ENCODE data around the gene LMTK3. TPM values are rescaled to one million over a fixed set of nuclear protein-coding genes. Genes with fewer than 3 reads are reported as not detected.

LMTK3 gene
- polyA plus RNA-seq, 1 experiment, result 0.25 TPM

DNA sequence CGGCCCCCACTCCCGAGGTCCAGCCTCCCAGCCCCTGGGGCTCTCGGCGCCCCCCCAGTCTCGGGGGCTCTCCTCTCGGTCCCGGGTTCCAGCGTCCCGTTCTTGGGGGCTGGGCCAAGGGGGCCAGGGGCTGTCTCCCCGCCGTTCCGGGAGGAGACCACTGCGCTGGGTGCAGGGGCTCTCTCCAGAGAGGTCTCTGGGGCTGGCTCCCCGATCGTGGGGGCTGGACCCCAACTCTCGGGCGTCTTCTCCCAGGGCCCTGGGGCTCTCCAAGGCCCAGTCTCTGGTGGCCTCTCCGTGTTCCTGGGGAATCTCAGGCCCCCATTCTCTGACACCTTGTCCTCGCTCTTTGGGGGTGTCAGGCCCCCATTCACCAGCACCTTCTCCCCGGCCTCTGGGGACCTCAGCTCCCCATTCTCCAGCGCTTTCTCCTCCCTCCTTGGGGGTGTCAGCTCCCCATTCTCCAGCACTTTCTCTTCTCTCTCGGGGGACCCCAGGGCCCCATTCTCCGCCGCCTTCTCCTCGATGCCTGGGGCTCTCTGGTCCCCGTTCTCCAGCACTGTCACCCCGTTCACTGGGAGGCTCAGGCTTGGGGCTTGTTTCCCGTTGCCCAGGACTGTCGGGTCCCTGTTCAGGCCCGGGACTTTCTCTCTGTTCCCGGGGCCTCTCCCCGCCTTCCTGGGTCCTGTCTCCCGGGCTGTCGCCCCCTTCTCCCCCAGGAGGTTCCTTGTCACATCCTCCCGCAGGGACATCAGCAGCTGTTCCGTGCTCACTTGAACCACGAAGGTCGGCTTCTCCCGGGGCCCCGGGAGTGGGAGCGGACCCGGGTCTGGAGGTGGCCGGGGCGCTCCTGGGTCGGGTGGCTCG is 13.7 kb downstream of the LMTK3 start:
- Histone ChIP-seq H3K27ac (ENCODE audit: low read depth, low read length) (no peak overlapping the region), H3K4me3 (ENCODE audit: low read depth, low read length) (no peak overlapping the region), H3K27me3 (ENCODE audit: control insufficient read depth, insufficient read depth, low read length) (peaks cover 35% of the 10 kb centered on the region), H3K9me3 (ENCODE audit: control insufficient read depth, insufficient read depth, low read length) (peaks cover 6% of the 10 kb centered on the region; the same call in 1 of the 2 replicates)
- TF ChIP-seq, protein P1, sequence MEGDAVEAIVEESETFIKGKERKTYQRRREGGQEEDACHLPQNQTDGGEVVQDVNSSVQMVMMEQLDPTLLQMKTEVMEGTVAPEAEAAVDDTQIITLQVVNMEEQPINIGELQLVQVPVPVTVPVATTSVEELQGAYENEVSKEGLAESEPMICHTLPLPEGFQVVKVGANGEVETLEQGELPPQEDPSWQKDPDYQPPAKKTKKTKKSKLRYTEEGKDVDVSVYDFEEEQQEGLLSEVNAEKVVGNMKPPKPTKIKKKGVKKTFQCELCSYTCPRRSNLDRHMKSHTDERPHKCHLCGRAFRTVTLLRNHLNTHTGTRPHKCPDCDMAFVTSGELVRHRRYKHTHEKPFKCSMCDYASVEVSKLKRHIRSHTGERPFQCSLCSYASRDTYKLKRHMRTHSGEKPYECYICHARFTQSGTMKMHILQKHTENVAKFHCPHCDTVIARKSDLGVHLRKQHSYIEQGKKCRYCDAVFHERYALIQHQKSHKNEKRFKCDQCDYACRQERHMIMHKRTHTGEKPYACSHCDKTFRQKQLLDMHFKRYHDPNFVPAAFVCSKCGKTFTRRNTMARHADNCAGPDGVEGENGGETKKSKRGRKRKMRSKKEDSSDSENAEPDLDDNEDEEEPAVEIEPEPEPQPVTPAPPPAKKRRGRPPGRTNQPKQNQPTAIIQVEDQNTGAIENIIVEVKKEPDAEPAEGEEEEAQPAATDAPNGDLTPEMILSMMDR (IDR thresholded peaks at IDR 0.05; ENCODE audit: low read depth, low read length), result no peak
- ChIA-PET POLR2A (no interaction called here), CTCF (interaction anchor here (0.9 kb wide), 1 partner anchor 91 kb away, joined by 3 read pairs; no protein-coding TSS in a partner anchor)
- no peak for DNase-seq (ENCODE audit: low read depth, low spot score)

DNA sequence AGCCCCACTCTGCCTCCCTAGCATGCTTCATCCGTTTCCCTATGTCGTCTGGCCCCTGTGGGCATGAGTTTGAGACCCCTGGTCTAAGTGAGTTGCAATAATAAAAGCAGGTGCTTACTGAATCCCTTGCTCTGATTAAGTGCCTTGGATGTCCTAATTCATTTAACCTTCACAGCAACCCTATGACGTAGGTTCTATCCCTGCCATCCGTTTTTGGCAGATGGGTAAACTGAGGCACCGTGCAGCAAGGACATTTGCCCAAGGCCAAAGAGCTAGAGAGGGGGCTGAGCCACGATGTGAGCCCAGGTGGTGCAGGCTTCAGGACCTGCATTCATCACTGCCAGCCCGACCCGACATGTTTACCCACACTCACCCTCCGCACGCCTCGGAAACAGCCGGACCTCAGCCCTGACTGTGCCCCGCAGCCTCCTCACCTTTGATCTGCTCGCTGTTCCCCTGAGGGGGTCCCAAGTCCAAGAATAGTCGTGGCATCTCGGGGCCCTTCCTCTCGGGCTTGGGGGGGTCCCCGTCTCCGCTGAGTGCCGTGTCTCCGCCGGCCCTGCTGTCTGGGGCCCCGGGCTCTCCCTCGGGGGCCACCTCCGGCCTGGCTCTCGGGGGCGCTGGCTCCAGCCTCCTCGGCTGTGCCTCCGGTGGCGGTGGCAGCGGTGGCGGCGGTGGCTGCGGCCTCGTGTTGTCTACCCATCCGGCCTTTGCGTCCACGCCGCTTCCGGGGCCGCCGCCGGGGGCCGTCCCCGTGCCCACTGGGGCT is 14.5 kb downstream of the LMTK3 start:
- ChIA-PET CTCF (interaction anchor here (0.9 kb wide), 1 partner anchor 92 kb away, joined by 3 read pairs; no protein-coding TSS in a partner anchor), POLR2A (no interaction called here)
- no peak overlapping the region for H3K4me3 ChIP-seq (ENCODE audit: low read depth, low read length)

DNA sequence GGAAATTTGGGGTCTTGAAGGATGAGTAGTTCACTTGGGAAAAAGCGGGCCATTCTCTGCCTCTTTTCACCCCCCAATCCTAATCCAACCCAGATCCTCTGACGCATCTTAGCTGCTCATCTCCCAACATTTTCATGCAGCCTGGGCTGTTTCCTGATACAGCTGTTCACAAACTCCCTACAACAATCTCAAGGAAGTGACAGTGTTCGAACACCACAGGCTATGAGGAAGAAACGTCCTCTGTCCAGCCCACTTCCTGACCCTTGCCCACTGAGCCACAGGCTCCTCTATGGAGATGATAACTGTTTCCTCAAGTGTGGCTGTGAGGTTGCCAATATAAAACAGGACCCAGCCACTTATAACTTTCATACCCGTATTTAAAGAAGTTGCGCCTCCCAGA is 16.2 kb downstream of the LMTK3 start:
- Histone ChIP-seq H3K9me3 (ENCODE audit: control insufficient read depth, insufficient read depth, low read length) (peaks cover 4% of the 10 kb centered on the region; the same call in 1 of the 2 replicates), H3K4me3 (ENCODE audit: low read depth, low read length) (no peak overlapping the region), H3K27me3 (ENCODE audit: control insufficient read depth, insufficient read depth, low read length) (peaks cover 20% of the 10 kb centered on the region), H3K27ac (ENCODE audit: low read depth, low read length) (no peak overlapping the region)
- DNase-seq (ENCODE audit: low read depth, low spot score), result no peak
- CTCF ChIA-PET, result interaction anchor here (0.6 to 4.3 kb wide), 4 partner anchors 9 to 89 kb away, joined by 3 to 24 read pairs (median 3); no protein-coding TSS in a partner anchor
- POLR2A ChIA-PET, result no interaction called here
- TF ChIP-seq, protein P1 (IDR thresholded peaks at IDR 0.05; ENCODE audit: low read depth, low read length), result no peak

More for the DNA sequence above, 14.5 kb downstream of the LMTK3 start:
- DNase-seq (ENCODE audit: low read depth, low spot score), result no peak
- Histone ChIP-seq H3K9me3 (ENCODE audit: control insufficient read depth, insufficient read depth, low read length) (peaks cover 10% of the 10 kb centered on the region; the same call in 1 of the 2 replicates), H3K27me3 (ENCODE audit: control insufficient read depth, insufficient read depth, low read length) (peaks cover 32% of the 10 kb centered on the region), H3K27ac (ENCODE audit: low read depth, low read length) (no peak overlapping the region)
- TF ChIP-seq, protein P1 (IDR thresholded peaks at IDR 0.05; ENCODE audit: low read depth, low read length), result no peak

DNA sequence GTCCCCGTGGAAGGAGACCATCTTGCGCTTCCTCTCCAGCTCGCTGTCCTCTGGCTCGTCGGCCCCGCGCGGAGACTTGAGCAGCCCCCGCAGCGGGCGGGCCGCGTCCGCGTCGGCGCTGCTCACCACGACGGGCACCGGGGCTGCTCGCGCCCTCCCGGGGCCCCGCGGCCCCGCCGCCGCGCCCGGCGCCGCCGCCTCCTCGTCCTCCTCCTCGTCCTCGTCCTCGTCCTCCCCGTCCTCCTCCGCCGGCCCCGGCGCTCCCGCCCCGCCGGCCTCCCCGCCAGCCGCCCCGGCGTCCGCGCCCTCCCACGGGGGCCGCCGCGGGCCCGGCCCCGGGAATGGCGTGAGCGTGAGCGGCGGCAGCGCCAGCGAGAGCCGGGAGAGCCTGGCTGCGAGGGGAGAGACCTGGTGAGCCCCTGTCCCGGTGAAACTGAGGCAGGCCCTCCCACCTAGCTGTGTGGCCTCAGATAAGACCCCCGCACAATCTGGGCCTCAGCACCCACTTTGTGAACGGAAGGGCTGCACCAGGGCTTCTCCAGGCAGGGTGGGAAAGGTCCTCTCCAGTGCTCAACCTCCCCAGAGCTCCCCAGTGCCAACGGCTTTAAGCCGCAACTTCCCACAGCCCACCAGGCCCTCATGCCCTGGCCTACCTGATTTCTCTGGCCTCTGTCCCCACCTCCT is 17.8 kb downstream of the LMTK3 start:
- DNase-seq (ENCODE audit: low read depth, low spot score), result no peak
- ChIA-PET POLR2A (interaction anchor here (0.5 to 1.5 kb wide), 6 partner anchors 18 to 125 kb away, joined by 3 to 11 read pairs (median 5); partner anchors contain the start of genes RPL18 and SPHK2), CTCF (interaction anchor here (0.6 to 4.3 kb wide), 5 partner anchors 12 to 95 kb away, joined by 3 to 24 read pairs (median 7); no protein-coding TSS in a partner anchor)
- TF ChIP-seq, protein P1 (IDR thresholded peaks at IDR 0.05; ENCODE audit: low read depth, low read length), result no peak
- Histone ChIP-seq H3K9me3 (ENCODE audit: control insufficient read depth, insufficient read depth, low read length) (peaks cover 4% of the 10 kb centered on the region; the same call in 1 of the 2 replicates), H3K27ac (ENCODE audit: low read depth, low read length) (no peak overlapping the region), H3K4me3 (ENCODE audit: low read depth, low read length) (peak overlapping the region; percentile 69), H3K27me3 (ENCODE audit: control insufficient read depth, insufficient read depth, low read length) (peaks cover 7% of the 10 kb centered on the region)
